ENCODE measurements around the gene FNIP2. TPM values are rescaled to one million over a fixed set of nuclear protein-coding genes. Genes with fewer than 3 reads are reported as not detected.

FNIP2 gene
- total and polyA plus RNA-seq, 12 donors = 8.5 to 89.7 (median 47.0) TPM

DNA sequence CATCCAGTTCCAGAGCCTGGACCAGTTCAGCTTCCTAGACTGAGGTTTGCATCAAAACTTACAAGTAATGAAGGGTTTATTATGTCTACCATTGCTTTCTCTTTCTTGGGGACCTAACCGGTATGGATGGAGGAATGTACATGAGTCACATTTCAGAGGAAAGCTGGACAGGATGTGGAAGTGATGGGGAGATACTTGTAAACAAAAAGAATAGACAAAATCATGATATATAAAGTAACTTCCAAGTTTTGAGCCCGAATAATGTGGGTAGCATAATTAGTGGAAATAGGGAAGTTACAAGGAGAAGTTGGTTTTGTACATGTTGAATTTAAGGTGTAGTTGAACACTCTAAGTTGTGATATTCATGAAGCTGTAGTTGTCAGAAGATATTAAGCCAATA, 15.0 kb downstream of the FNIP2 start:
- H3K36me3 ChIP-seq = no peaks in the 10 kb centered on the region
- H3K4me3 ChIP-seq = no peak overlapping the region
- no peaks in the 10 kb centered on the region for H3K27me3 ChIP-seq
- H3K27ac ChIP-seq = peak overlapping the region in 6 of 10 donors; percentile 0 to 68 (median 46)
- H3K9me3 ChIP-seq = no peaks in the 10 kb centered on the region
- WGBS, 2 donors = 22 to 32% methylated on average over 2 of the region's 2 CpGs
- intact Hi-C loops (cut with DNase I) = no loop called here
- no peak for ATAC-seq
- peaks cover 16 to 91% (median 78%) of the 10 kb centered on the region in 9 donors for H3K4me1 ChIP-seq
- TF ChIP-seq, protein P1, sequence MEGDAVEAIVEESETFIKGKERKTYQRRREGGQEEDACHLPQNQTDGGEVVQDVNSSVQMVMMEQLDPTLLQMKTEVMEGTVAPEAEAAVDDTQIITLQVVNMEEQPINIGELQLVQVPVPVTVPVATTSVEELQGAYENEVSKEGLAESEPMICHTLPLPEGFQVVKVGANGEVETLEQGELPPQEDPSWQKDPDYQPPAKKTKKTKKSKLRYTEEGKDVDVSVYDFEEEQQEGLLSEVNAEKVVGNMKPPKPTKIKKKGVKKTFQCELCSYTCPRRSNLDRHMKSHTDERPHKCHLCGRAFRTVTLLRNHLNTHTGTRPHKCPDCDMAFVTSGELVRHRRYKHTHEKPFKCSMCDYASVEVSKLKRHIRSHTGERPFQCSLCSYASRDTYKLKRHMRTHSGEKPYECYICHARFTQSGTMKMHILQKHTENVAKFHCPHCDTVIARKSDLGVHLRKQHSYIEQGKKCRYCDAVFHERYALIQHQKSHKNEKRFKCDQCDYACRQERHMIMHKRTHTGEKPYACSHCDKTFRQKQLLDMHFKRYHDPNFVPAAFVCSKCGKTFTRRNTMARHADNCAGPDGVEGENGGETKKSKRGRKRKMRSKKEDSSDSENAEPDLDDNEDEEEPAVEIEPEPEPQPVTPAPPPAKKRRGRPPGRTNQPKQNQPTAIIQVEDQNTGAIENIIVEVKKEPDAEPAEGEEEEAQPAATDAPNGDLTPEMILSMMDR (IDR thresholded peaks at IDR 0.05) = no peak
- no peak for DNase-seq

DNA sequence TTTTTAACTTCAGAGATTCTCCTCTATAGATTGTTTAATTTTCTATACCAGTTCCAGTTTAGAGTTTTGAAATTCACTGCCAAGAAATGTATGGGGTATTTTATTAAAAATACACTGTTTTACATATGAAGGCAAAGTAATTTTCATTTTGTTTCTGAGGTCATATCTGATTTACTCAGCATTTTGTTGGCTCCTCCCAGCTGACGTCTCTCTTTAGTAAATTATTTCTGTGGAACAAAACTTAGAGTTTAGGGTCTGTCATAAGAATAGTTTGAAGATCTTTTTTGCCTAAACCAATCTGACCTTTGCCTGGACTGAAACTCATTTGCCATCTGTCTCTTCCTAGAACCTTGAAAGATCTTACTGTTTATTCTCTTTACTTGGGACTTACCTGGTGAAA, 16.9 kb downstream of the FNIP2 start:
- TF ChIP-seq, protein P1 (IDR thresholded peaks at IDR 0.05) = no peak
- H3K27me3 ChIP-seq = no peaks in the 10 kb centered on the region
- no peaks in the 10 kb centered on the region for H3K9me3 ChIP-seq
- peak overlapping the region in 3 of 10 donors; percentile 6 to 23 (median 22) for H3K4me3 ChIP-seq
- intact Hi-C loops (cut with DNase I) = loop anchor here in 1 of 10 donors (5.0 kb wide), 1 partner anchor 57 kb away; no protein-coding TSS in a partner anchor
- H3K27ac ChIP-seq = peak overlapping the region in 9 of 10 donors; percentile 17 to 79 (median 70)
- WGBS, 2 donors = 18 to 23% methylated on average over 1 of the region's 1 CpG
- H3K36me3 ChIP-seq = no peaks in the 10 kb centered on the region
- DNase-seq (no peak), ATAC-seq (peak in 2 of 8 donors; percentile 2 to 3)
- H3K4me1 ChIP-seq = peaks cover 16 to 97% (median 85%) of the 10 kb centered on the region in 9 donors

DNA sequence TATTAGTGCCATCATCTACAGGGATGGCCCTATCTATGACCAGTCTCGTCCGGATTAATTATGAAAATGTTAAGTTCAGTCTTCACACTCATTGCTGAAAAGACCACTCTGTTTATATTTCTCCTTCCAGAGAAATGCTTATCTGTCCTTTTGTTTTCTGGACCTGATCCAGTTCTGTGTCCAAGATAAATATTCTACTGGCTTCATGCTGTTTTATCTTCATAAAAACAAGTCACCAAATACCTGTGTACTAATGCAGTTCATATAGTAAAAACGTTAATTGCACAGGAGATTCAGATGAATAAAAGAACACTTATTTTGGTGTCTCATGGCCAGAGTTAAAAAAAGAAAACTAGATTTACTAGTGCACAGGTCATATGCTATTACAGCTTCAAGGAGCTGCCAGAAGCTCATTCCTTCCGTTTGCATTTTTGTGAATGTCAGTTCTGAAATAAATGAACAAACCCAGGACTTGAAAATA, 17.3 kb downstream of the FNIP2 start:
- WGBS, 2 donors = 4 to 8% methylated on average over 4 of the region's 4 CpGs
- Histone ChIP-seq H3K27ac (peak overlapping the region in 9 of 10 donors; percentile 17 to 79 (median 70)), H3K4me3 (peak overlapping the region in 5 of 10 donors; percentile 6 to 23 (median 21)), H3K27me3 (no peaks in the 10 kb centered on the region), H3K4me1 (peaks cover 16 to 99% (median 85%) of the 10 kb centered on the region in 9 donors), H3K9me3 (no peaks in the 10 kb centered on the region), H3K36me3 (no peaks in the 10 kb centered on the region)
- TF ChIP-seq, protein P1 (IDR thresholded peaks at IDR 0.05) = no peak
- intact Hi-C loops (cut with DNase I) = loop anchor here in 1 of 10 donors (5.0 kb wide), 1 partner anchor 56 kb away; no protein-coding TSS in a partner anchor
- DNase-seq (no peak), ATAC-seq (peak in 5 of 8 donors; percentile 37 to 52 (median 48))

DNA sequence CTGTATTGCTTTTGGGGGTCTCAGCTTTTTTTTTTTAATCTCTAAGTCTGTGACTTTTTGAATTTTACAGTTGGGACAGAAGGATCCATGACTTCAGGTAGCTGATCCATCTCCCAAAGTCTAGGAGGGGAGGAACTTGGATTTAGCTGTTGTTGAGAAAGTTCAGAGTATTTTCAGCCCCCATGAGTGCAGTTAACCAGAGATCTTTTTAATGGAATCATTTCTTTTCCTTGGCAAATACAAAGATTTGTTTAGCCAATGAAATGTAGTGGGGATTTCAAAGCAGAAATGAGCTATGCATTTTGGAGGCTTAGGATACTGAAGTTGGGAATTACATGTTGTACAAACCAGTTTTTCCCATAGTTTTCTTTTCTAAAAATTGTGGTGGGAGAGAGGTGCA, 18.1 kb downstream of the FNIP2 start:
- ATAC-seq (peak in 4 of 8 donors; percentile 8 to 38 (median 14)), DNase-seq (no peak)
- Histone ChIP-seq H3K36me3 (no peaks in the 10 kb centered on the region), H3K9me3 (no peaks in the 10 kb centered on the region), H3K27ac (peak overlapping the region in 9 of 10 donors; percentile 17 to 79 (median 70)), H3K4me3 (peak overlapping the region in 5 of 10 donors; percentile 6 to 23 (median 21)), H3K4me1 (peaks cover 16 to 100% (median 88%) of the 10 kb centered on the region in 9 donors), H3K27me3 (no peaks in the 10 kb centered on the region)
- TF ChIP-seq, protein P1 (IDR thresholded peaks at IDR 0.05) = no peak
- intact Hi-C loops (cut with DNase I) = loop anchor here in 1 of 10 donors (5.0 kb wide), 1 partner anchor 55 kb away; no protein-coding TSS in a partner anchor

Data from heart right ventricle (tissue), 16 donors.